ENCODE data around the gene SPINK13. TPM values are rescaled to one million over a fixed set of nuclear protein-coding genes. Genes with fewer than 3 reads are reported as not detected.

Gene SPINK13
- polyA plus RNA-seq, 1 donor from 2014 or later = not detected

Other genes starting within 250 kb of the SPINK13 start
- not detected for gene SPINK5, start 204.8 kb upstream of the SPINK13 start, polyA plus RNA-seq
- not detected for gene SPINK14, start 100.2 kb upstream of the SPINK13 start, polyA plus RNA-seq
- gene SPINK6, start 65.8 kb upstream of the SPINK13 start, polyA plus RNA-seq = not detected
- not detected for gene MARCOL, start 30.3 kb upstream of the SPINK13 start, polyA plus RNA-seq
- not detected for gene SPINK7, start 43.6 kb downstream of the SPINK13 start, polyA plus RNA-seq
- gene SPINK9, start 66.8 kb downstream of the SPINK13 start, polyA plus RNA-seq = not detected
- gene FBXO38, start 115.2 kb downstream of the SPINK13 start, polyA plus RNA-seq = 20.1 TPM

Measured in IgD-negative memory B cell (primary cell).